Stimulated activated CD4-positive, alpha-beta T cell treated with anti-CD3 and anti-CD28 coated beads, Interleukin-1b, Interleukin-23, amount 100 ng/mL, for 4 hours (primary cell): ENCODE measurements around the gene LRRC8C.

Source experiments
- DNase-seq, 2 donors: peaks; one replicate each; pipeline ENCODE4 v3.0.0-alpha.2; 2020; ENCODE audit warnings: low read depth in 2 of 2

Gene LRRC8C

GRCh38 chr1:89763649-89763986, 130.7 kb downstream of the LRRC8C start:
- DNase-seq = no peak

- no peak for DNase-seq
Measured at GRCh38 chr1:89765774-89766173, 132.9 kb downstream of the LRRC8C start.

DNA sequence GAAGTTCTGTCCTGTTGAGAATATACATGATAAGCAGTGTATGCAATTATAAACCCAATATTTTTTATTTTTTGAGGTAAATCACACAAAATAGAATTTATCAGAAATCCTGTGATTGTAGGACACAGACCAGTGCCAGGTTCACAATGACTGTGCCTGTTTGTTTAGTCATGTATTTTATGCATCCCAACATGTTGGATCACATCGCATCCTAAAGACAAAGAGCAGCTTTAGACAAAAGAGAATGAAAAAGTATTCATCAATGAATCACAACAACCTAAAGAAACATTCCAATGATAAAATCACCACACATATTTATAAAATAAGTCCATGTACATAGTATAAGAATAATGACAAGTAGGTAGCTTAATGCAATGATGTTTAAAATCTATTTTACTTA, 134.7 kb downstream of the LRRC8C start:
- no peak for DNase-seq
